Skeletal muscle tissue (tissue), 4 donors: Measurements from ENCODE around the gene GBF1. TPM values are rescaled to one million over a fixed set of nuclear protein-coding genes. Genes with fewer than 3 reads are reported as not detected.

ENCODE experiments used
- H3K27ac ChIP-seq: one replicate; pipeline ENCODE4 v1.7.0; 2013; ENCODE audit warnings: mild to moderate bottlenecking, low read depth, low read length, inconsistent platforms
- H3K27me3 ChIP-seq, 3 donors: one replicate each; pipeline ENCODE4 v1.7.0; 2013; ENCODE audit warnings: low read length in 3 of 3; ENCODE audit not compliant: control insufficient read depth in 3 of 3, insufficient read depth in 3 of 3
- H3K36me3 ChIP-seq, 3 donors: one replicate each; pipeline ENCODE4 v1.7.0; 2013; ENCODE audit warnings: low read length in 3 of 3; ENCODE audit not compliant: control insufficient read depth in 3 of 3, insufficient read depth in 3 of 3
- H3K4me1 ChIP-seq, 3 donors: one replicate each; pipeline ENCODE4 v1.7.0; 2013; ENCODE audit warnings: low read length in 3 of 3, mild to moderate bottlenecking in 3 of 3; ENCODE audit not compliant: control insufficient read depth in 3 of 3, insufficient read depth in 3 of 3
- H3K4me3 ChIP-seq, 3 donors: one replicate each; pipeline ENCODE4 v1.7.0; 2013; ENCODE audit warnings: low read length in 3 of 3
- H3K9ac ChIP-seq, 3 donors: one replicate each; pipeline ENCODE4 v1.7.0; 2013; ENCODE audit warnings: low read length in 3 of 3, mild to moderate bottlenecking in 3 of 3, moderate library complexity in 2 of 3, low read depth in 1 of 3
- H3K9me3 ChIP-seq, 3 donors: one replicate each; pipeline ENCODE4 v1.7.0; 2013; ENCODE audit warnings: low read length in 3 of 3; ENCODE audit not compliant: control insufficient read depth in 3 of 3
- total RNA-seq: library from RNA; depleted of rRNA; stranded (reverse); fragments of >200 nt; gene quantifications from one replicate; pipeline ENCODE4 v1.2.3, GENCODE V29; 2014
- donor health status: Osteomylitis.

GBF1 gene
- total RNA-seq, 1 donor from 2014 or later = 17.7 TPM

- H3K27me3 ChIP-seq = no peaks in the 10 kb centered on the region
- peaks cover 51 to 68% (median 60%) of the 10 kb centered on the region in 3 donors for H3K4me1 ChIP-seq
- no peak overlapping the region for H3K27ac ChIP-seq
- no peaks in the 10 kb centered on the region for H3K9me3 ChIP-seq
- H3K4me3 ChIP-seq = no peak overlapping the region
- H3K36me3 ChIP-seq = peaks cover 0 to 16% (median 13%) of the 10 kb centered on the region in 3 donors
- no peak overlapping the region for H3K9ac ChIP-seq
Measured at GRCh38 chr10:102264371-102264770, 19.0 kb downstream of the GBF1 start.

DNA sequence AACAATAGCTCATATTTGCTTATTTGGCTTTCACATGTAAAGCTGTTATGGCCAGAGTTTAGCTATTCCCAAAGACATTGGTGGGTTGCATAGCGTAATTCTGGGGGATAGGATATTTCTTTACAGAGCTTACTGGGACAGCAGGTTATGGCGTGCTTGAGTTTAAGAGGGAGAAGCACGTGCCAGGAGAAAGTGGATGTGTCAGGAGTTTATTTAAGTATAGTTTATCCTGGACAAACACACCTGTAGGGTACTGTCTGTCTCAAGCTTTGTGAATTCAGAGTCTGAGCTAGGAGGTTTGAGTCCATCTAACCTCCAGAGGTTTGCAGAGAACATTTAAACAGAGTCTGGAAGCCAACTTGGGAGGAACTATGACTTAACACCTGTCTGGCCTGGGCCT, 21.3 kb downstream of the GBF1 start:
- Histone ChIP-seq H3K9me3 (no peaks in the 10 kb centered on the region), H3K4me3 (no peak overlapping the region), H3K27me3 (no peaks in the 10 kb centered on the region), H3K27ac (peak overlapping the region; percentile 27), H3K4me1 (peaks cover 40 to 59% (median 52%) of the 10 kb centered on the region in 3 donors), H3K36me3 (peaks cover 0 to 4% (median 3%) of the 10 kb centered on the region in 3 donors), H3K9ac (no peak overlapping the region)

DNA sequence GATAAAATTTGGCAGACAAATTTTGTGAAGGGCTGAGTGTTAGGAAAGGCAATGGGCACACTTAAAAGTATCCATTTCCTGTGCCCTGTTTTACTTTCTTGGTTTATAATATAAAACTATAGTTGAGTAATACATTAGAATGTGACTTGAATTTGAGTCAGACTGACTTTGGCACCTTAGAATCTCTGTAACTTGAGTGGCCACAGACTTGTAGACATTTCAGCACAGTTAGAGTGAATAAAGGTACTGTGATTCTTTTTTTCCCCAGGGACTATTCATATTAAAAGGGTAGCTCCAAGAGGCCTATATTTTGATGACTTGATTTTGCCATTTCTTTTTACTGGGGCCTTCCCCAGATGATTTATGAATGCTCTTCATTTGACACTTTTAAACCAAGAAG, 22.4 kb downstream of the GBF1 start:
- H3K27me3 ChIP-seq = no peaks in the 10 kb centered on the region
- no peak overlapping the region for H3K4me3 ChIP-seq
- peaks cover 30 to 48% (median 43%) of the 10 kb centered on the region in 3 donors for H3K4me1 ChIP-seq
- H3K27ac ChIP-seq = peak overlapping the region; percentile 46
- H3K9me3 ChIP-seq = no peaks in the 10 kb centered on the region
- H3K36me3 ChIP-seq = peaks cover 0 to 3% (median under 1%) of the 10 kb centered on the region in 3 donors
- H3K9ac ChIP-seq = peak overlapping the region in 1 of 3 donors; percentile 27

- Histone ChIP-seq H3K9ac (peak overlapping the region; percentile 20 to 58 (median 27)), H3K36me3 (peaks cover 0 to 3% (median 0%) of the 10 kb centered on the region in 3 donors), H3K4me1 (peaks cover 29 to 43% (median 39%) of the 10 kb centered on the region in 3 donors), H3K4me3 (no peak overlapping the region), H3K27ac (peak overlapping the region; percentile 46), H3K27me3 (no peaks in the 10 kb centered on the region), H3K9me3 (no peaks in the 10 kb centered on the region)
Measured at GRCh38 chr10:102268375-102268888, 23.1 kb downstream of the GBF1 start.

DNA sequence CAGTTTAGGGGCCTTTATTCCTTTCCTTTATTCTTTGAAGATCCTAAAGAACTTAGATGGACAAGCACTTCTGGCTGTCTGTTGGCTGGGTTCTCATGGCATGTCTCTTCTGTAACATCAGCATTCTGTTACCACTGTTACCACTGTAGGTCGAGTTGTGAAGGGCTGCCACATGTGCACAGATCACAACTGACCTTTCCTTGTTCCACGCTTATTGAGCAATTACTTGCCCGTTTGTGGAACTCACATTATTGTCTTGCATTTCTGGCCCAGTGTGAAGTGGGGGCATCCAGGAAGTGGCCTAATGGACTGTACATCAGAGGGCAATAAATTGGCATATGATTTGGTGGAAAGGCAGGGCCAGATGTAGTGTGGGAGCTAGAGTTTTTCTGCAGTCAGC, 23.7 kb downstream of the GBF1 start:
- H3K9ac ChIP-seq = peak overlapping the region in 1 of 3 donors; percentile 40
- H3K36me3 ChIP-seq = peaks cover 0 to 3% (median 0%) of the 10 kb centered on the region in 3 donors
- H3K4me1 ChIP-seq = peaks cover 30 to 48% (median 41%) of the 10 kb centered on the region in 3 donors
- no peaks in the 10 kb centered on the region for H3K9me3 ChIP-seq
- no peak overlapping the region for H3K4me3 ChIP-seq
- peak overlapping the region; percentile 46 for H3K27ac ChIP-seq
- H3K27me3 ChIP-seq = no peaks in the 10 kb centered on the region

DNA sequence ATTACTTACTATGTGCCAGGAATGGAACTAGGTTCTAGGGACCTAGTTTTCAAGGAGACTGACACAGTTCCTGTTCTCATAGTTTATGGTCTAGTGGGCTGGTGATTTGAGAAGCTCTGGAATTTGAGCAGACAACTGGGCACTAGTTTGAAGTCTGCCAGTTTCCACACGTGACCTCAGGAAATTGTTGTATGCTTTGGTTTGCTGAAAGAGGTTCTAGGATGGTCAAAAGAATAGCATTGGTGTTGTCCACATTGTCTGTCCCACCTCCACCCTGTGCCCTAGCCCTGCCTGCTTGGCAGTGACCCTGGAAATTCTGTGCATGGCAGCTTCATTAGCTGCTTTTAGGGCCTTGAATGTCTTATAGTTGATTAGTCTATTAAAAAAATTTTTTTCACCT, 28.7 kb downstream of the GBF1 start:
- Histone ChIP-seq H3K9ac (no peak overlapping the region), H3K4me3 (peak overlapping the region in 1 of 3 donors; percentile 15), H3K27ac (no peak overlapping the region), H3K9me3 (no peaks in the 10 kb centered on the region), H3K27me3 (no peaks in the 10 kb centered on the region), H3K36me3 (no peaks in the 10 kb centered on the region), H3K4me1 (peaks cover 21 to 33% (median 30%) of the 10 kb centered on the region in 3 donors)

- no peaks in the 10 kb centered on the region for H3K9me3 ChIP-seq
- H3K36me3 ChIP-seq = no peaks in the 10 kb centered on the region
- H3K9ac ChIP-seq = no peak overlapping the region
- H3K27me3 ChIP-seq = no peaks in the 10 kb centered on the region
- peaks cover 31 to 43% (median 36%) of the 10 kb centered on the region in 3 donors for H3K4me1 ChIP-seq
- H3K4me3 ChIP-seq = no peak overlapping the region
- no peak overlapping the region for H3K27ac ChIP-seq
Measured at GRCh38 chr10:102275343-102275742, 30.0 kb downstream of the GBF1 start.

DNA sequence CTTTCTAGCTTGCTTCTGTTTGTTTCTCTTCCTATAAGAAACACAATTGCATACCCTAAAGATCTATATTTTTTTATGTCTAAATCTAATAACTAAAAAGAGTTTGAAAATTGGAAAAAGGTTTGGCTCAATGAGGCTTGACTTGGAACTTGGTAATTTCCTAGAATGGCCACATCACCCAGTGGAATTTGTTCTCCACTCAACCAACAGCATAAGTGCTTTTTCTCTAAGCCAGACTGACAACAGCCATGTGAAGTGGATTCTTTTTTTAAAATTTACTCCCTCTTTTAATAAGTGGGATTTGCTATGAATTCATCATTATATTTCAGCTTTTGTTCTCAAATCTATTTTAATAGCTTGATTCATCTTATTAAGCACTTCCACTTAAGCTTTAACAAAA, 33.8 kb downstream of the GBF1 start:
- Histone ChIP-seq H3K27me3 (no peaks in the 10 kb centered on the region), H3K9ac (no peak overlapping the region), H3K4me1 (peaks cover 40 to 54% (median 50%) of the 10 kb centered on the region in 3 donors), H3K4me3 (no peak overlapping the region), H3K27ac (peak overlapping the region; percentile 92), H3K9me3 (no peaks in the 10 kb centered on the region), H3K36me3 (no peaks in the 10 kb centered on the region)

DNA sequence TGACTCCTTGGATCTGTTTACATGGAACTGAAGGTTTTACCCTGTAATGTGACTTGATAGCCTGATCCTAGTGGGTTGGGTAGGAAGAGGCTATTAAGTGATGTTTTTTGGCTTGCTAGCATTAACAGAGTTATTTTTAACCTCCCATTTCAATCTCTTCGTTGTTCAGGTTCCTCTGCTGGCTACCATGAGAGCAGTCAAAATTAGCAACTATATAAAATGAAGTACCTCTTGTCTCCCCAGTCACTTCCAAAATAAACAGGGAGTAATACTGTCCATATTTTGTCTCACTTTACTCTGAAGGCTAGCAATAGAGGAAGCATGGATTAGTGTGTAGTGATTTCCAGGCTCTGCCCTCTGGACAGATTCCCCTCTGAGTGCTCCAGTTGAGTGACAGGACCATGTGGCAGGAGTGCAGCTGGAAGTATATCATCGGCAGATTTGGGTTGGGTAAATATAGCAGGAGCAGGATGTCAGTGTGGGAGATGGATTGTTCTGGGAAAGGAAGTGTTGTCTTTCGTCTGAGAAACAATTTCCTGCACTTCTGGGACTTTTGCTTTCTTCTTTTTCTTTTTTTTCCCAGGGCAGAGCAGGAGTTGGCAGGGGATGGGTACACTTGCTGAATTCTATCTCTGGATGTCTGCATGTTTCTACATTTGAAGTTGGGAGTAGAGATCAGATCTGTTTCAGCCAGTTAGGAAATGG, 35.2 kb downstream of the GBF1 start:
- Histone ChIP-seq H3K4me1 (peaks cover 33 to 53% (median 52%) of the 10 kb centered on the region in 3 donors), H3K27me3 (no peaks in the 10 kb centered on the region), H3K9ac (peak overlapping the region; percentile 69 to 87 (median 86)), H3K27ac (peak overlapping the region; percentile 92), H3K36me3 (no peaks in the 10 kb centered on the region), H3K4me3 (peak overlapping the region; percentile 59 to 71 (median 69)), H3K9me3 (no peaks in the 10 kb centered on the region)

GRCh38 chr10:102281102-102281487, 35.8 kb downstream of the GBF1 start:
- no peaks in the 10 kb centered on the region for H3K9me3 ChIP-seq
- H3K4me1 ChIP-seq = peaks cover 35 to 55% (median 54%) of the 10 kb centered on the region in 3 donors
- peak overlapping the region; percentile 69 to 87 (median 86) for H3K9ac ChIP-seq
- H3K27ac ChIP-seq = peak overlapping the region; percentile 92
- H3K36me3 ChIP-seq = no peaks in the 10 kb centered on the region
- peak overlapping the region; percentile 59 to 71 (median 69) for H3K4me3 ChIP-seq
- no peaks in the 10 kb centered on the region for H3K27me3 ChIP-seq
